Breast epithelium (tissue), 3 donors: ENCODE measurements around the gene MAD2L1BP.

ENCODE experiments used
- POLR2A ChIP-seq: fragments of 450-650 bp; IDR thresholded peaks from one replicate; pipeline ENCODE4 v1.6.1; 2016; ENCODE audit warnings: antibody characterized with exemption, mild to moderate bottlenecking, moderate library complexity
- POLR2AphosphoS5 ChIP-seq, 3 donors: sonication (generic); formaldehyde crosslinking; IDR thresholded peaks; one replicate each; pipeline ENCODE4 v1.6.1; 2017; ENCODE audit warnings: antibody characterized with exemption in 3 of 3
- TF ChIP-seq, protein P1 (sequence below), 3 donors: fragments of 450-650 bp; IDR thresholded peaks; one replicate each; pipeline ENCODE4 v1.5.1; 2016 to 2017; ENCODE audit warnings: antibody characterized with exemption in 3 of 3, mild to moderate bottlenecking in 3 of 3, moderate library complexity in 3 of 3

DNA sequence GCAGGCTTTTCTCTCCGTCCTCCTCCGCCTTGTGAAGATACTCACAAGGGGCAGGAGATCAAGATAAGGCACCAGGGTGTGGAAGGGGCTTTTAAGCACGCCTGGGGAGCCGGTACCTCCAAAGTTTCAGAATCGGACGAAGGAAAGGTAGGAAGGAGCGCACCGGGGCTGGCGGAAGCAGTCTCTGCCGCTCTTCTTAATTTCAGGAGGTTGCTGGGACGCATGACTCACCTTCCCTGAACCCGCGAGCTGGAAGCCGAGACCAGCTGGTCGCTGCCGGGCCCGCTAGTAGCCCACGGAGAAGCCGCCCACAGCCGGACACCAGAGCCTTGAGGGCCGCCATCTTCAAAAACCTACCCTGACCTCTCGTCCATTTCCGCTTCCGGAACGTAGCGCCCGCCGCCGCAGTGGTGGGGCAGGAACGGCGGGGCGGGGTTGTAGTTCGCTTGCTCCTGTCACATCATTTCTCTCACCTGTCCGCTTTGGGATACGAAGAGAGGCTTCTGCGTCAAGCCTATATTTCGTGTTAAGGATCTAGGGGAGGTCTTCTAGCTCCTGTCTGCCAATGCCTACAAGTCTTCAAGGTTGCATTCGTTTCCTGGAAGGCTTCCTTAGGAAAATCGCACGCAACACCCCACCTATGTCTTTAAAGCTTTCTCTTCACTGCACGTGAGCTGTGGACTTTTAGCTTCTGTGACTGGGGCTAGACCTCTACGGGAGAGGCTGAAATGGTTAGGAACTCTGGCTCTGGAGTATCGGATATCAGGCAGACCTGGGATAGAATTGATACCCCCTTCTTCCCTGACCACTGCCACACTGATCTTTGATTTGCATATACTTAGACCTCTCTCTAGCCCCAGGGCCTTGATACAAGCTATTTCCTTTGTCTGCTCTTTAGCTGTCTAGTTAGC, 52.1 kb downstream of the MAD2L1BP start, which contains the start of gene MRPS18A:
- TF ChIP-seq, protein P1, sequence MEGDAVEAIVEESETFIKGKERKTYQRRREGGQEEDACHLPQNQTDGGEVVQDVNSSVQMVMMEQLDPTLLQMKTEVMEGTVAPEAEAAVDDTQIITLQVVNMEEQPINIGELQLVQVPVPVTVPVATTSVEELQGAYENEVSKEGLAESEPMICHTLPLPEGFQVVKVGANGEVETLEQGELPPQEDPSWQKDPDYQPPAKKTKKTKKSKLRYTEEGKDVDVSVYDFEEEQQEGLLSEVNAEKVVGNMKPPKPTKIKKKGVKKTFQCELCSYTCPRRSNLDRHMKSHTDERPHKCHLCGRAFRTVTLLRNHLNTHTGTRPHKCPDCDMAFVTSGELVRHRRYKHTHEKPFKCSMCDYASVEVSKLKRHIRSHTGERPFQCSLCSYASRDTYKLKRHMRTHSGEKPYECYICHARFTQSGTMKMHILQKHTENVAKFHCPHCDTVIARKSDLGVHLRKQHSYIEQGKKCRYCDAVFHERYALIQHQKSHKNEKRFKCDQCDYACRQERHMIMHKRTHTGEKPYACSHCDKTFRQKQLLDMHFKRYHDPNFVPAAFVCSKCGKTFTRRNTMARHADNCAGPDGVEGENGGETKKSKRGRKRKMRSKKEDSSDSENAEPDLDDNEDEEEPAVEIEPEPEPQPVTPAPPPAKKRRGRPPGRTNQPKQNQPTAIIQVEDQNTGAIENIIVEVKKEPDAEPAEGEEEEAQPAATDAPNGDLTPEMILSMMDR (IDR thresholded peaks at IDR 0.05) = no peak
- TF ChIP-seq POLR2AphosphoS5 (IDR thresholded peaks at IDR 0.05) = peak in 2 of 3 donors; percentile 53 to 84
- peak; percentile 23 for TF ChIP-seq POLR2A
